AG10803 (cell line): Measurements from ENCODE around the gene NPC1L1.

ENCODE experiments used
- DNase-seq: peaks from one replicate; pipeline ENCODE4 v3.0.0; 2010; ENCODE audit warnings: low read depth
- H3K4me3 ChIP-seq: 2 replicates; pipeline ENCODE4 v1.5.1; 2011; ENCODE audit warnings: mild to moderate bottlenecking, low read length, control low read depth
- TF ChIP-seq, protein P1 (sequence below): conservative IDR thresholded peaks from 2 replicates; pipeline ENCODE4 v1.5.1; 2011; ENCODE audit warnings: mild to moderate bottlenecking, low read length, control low read depth, inconsistent platforms

NPC1L1 gene

DNA sequence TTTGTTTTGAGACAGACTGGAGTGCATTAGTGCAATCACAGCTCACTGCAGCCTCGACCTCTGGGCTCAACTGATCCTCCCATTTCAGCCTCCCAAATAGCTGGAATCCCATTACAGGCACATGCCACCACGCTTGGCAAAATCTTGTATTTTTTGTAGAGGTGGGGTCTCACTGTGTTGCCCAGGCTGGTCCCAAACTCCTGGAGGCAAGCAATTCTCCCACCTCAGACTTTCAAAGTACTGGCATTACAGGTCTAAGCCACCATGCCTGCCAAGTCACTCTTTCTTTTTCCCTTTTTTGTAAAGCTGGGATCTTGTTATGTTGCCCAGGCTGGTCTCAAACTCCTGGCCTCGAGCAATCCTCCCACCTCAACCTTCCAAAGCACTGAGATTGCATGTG is 8.3 kb upstream of the NPC1L1 start:
- H3K4me3 ChIP-seq = no peak overlapping the region
- TF ChIP-seq, protein P1, sequence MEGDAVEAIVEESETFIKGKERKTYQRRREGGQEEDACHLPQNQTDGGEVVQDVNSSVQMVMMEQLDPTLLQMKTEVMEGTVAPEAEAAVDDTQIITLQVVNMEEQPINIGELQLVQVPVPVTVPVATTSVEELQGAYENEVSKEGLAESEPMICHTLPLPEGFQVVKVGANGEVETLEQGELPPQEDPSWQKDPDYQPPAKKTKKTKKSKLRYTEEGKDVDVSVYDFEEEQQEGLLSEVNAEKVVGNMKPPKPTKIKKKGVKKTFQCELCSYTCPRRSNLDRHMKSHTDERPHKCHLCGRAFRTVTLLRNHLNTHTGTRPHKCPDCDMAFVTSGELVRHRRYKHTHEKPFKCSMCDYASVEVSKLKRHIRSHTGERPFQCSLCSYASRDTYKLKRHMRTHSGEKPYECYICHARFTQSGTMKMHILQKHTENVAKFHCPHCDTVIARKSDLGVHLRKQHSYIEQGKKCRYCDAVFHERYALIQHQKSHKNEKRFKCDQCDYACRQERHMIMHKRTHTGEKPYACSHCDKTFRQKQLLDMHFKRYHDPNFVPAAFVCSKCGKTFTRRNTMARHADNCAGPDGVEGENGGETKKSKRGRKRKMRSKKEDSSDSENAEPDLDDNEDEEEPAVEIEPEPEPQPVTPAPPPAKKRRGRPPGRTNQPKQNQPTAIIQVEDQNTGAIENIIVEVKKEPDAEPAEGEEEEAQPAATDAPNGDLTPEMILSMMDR = no peak
- DNase-seq = no peak

DNA sequence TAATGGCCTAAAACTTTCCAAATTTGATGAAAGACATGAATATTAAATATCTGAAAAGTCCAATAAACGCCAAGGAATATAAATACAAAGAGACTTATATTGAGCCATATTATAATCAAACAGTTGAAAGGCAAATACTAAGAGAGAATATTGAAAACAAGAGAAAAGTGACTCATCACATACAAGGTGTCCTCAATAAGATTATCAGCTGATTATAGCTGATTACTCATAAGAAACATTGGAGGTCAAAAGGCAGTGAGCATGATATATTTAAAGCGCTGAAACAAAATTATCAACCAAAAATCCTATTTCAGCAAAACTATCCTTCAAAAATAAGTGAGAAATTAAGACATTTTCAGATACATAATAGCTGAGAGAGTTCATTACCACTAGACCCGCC is 7.8 kb upstream of the NPC1L1 start:
- no peak for DNase-seq
- TF ChIP-seq, protein P1 = no peak
- H3K4me3 ChIP-seq = no peak overlapping the region

DNA sequence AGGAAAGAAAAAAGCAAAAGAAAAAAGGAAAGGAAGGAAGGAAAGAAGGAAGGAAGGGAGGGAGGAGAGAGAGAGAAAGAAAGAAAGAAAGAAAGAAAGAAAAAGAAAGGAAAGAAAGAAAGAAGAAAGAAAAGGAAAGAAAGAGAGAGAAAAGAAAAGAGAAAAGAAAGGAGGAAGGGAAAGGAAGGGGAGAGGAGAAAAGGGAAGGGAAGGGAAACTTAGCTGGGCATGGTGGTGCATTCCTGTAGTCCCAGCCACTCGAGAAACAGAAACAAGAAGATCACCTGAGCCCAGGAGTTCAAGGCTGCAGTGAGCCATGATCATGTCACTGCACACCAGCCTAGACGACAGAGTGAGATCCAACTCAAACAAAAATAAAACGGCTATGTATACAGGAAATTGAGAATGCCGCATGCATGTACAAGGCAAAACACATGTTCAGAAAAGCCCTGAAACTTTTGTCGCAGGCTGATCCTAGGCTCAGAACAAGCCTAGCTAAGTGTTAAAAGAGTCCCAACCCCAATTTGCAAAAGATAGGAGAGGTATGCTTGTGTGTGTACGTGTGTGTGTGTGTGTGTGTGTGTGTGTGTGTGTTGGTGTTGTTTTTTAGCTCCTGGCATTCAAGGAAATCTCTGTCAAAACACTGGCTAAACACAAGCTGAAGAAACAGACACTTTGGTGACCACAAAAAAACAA is 6.6 kb upstream of the NPC1L1 start:
- TF ChIP-seq, protein P1 = no peak
- DNase-seq = no peak
- H3K4me3 ChIP-seq = no peak overlapping the region

DNA sequence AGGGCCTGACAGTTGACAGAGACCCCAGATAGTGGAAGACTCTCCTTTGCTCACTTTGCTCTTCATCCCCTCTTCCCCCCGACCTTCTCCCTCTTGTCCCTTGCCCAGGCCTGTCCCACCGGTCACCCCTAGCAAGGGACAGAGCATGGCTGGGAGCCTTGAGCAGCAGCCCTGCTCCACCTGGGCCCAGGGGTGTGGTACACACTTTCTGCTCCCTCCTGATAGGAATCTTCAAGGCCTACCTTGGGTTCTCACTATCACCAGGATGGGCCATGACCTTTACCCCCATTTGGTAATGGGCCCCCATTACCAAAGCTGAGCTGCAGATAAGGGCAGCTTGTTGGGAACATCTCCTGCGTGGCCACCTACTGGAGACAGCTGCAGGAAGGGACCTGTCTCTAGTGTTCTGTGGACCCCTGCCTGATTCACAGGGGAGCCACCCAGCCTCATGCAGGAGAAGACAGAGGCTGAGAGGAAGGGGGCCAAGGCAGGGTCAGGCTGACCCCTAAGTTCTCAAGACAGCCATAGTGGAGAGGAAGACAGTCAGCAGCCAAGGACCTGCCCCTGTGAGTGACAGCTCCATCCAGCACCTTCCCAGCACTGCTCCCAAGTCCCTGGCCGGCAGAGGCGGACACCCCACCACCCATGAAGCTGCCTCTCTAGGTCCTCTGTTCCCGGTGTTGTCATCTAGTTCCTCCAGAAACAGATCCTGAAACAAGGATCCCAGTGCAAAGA is 913 bp upstream of the NPC1L1 start:
- no peak for DNase-seq
- TF ChIP-seq, protein P1 = no peak
- H3K4me3 ChIP-seq = no peak overlapping the region

DNA sequence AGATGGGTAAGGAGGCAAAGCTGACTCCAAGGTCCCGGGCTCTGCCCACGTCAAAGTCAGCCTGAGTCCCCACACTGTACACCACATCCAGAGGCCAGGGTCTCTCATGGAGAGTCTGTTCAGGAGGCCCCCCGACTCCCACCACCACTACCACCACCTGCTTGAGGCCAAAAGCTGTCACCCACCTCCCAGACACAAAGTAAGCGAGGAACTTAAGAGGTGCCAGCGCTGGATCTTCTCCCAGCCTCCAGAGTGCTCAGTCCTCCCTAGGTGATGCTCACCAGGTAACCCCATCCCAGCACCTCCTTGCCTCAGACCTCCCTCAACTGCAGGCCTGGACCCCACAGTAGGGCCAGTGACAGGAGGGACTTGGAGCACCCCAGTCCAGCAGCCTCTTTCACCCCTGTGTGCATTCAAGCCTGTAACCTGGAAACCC is 520 bp downstream of the NPC1L1 start:
- DNase-seq = no peak
- TF ChIP-seq, protein P1 = no peak
- H3K4me3 ChIP-seq = no peak overlapping the region

DNA sequence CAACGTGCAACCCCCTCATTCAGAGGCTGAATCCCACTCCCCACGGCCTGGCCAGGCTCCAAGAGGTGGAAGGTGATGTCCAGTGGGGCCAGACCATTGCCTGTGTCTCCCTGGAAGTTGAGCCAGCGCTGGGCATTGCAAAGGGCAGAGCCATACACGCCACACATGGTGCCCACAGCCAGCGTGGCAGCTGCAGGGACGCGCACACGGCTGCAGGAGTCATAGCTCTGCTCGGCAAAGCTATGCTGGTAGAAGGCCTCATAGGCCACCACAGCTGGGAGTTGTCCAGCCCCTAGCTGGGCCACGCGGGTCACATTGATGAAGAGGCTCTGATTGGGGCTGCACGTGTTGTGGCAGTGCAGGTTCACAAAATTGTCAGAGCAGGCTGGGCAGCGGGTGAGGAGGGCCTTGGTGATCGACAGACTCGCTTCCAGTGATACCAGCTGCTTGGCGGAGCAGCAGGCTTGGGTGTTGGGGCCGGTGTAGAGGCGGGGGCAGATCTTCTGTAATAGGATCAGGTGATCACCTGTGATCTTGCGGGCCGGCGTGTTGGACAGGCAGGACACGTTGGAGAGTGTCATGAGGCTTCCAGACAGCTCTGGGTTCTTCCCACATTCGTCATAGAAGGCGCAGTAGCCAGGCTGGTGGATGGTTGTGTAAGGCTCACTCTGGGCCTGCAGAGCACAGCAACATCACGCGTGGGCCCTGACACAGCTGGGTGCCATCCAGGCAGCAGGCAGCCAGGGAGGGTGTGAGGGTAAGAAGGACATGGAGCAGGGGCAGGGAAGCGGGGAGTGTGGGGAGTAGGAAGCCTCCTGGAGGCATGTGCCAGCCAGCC is 1.2 kb downstream of the NPC1L1 start:
- TF ChIP-seq, protein P1 = no peak
- H3K4me3 ChIP-seq = no peak overlapping the region
- no peak for DNase-seq
